Chondrocyte (in vitro differentiated cells): ENCODE results near the gene HOXA2. TPM values are rescaled to one million over a fixed set of nuclear protein-coding genes. Genes with fewer than 3 reads are reported as not detected.

Experiments
- DNase-seq: peaks from one replicate; pipeline ENCODE4 v3.0.0; 2021; ENCODE audit warnings: mixed read lengths, low spot score
- H3K27ac Mint-ChIP-seq: one replicate; pipeline ENCODE4 v1.8.0; 2021; ENCODE audit warnings: mild to moderate bottlenecking, moderate library complexity, mixed read lengths; ENCODE audit not compliant: unreplicated experiment
- H3K27me3 Mint-ChIP-seq: 2 replicates; pipeline ENCODE4 v1.8.0; 2021; ENCODE audit warnings: low read depth, mixed read lengths
- H3K36me3 Mint-ChIP-seq: 2 replicates; pipeline ENCODE4 v1.8.0; 2021; ENCODE audit warnings: low read depth, mixed read lengths
- H3K4me1 Mint-ChIP-seq: 2 replicates; pipeline ENCODE4 v1.8.0; 2021; ENCODE audit warnings: low read depth, mild to moderate bottlenecking, mixed read lengths
- H3K4me3 Mint-ChIP-seq: one replicate; pipeline ENCODE4 v1.8.0; 2021; ENCODE audit warnings: mild to moderate bottlenecking, moderate library complexity, mixed read lengths; ENCODE audit not compliant: unreplicated experiment
- H3K9me3 Mint-ChIP-seq: 2 replicates; pipeline ENCODE4 v1.8.0; 2021; ENCODE audit warnings: low read depth, mixed read lengths
- CTCF ChIP-seq: fragments of 200-600 bp; sonication (generic); IDR thresholded peaks from 2 replicates; pipeline ENCODE4 v1.5.0; 2021; ENCODE audit warnings: antibody characterized with exemption, mild to moderate bottlenecking, moderate library complexity
- total RNA-seq: library from RNA; stranded (reverse); gene quantifications from 3 replicates; pipeline ENCODE4 v1.2.1, GENCODE V29; 2021

The HOXA2 gene
- total RNA-seq, 1 donor from 2014 or later = 10.2 TPM

- Mint-ChIP-seq H3K4me3 (no peak overlapping the region), H3K36me3 (no peaks in the 10 kb centered on the region), H3K4me1 (no peaks in the 10 kb centered on the region), H3K27me3 (peaks cover 3% of the 10 kb centered on the region), H3K9me3 (no peaks in the 10 kb centered on the region), H3K27ac (no peak overlapping the region)
- DNase-seq = no peak
- no peak for TF ChIP-seq CTCF
Observed at GRCh38 chr7:27051451-27051850, 51.0 kb downstream of the HOXA2 start.

Other genes starting within 250 kb of the HOXA2 start
- 4.8 to 10.1 TPM (median 5.8 TPM) in 3 replicates for gene SKAP2, start 238.1 kb downstream of the HOXA2 start, total RNA-seq
- gene HOXA1, start 6.7 kb downstream of the HOXA2 start, total RNA-seq = 2.7 to 2.9 TPM in 2 of 3 replicates, not detected in the other
- 0.30 TPM in 1 of 3 replicates, not detected in the others for gene HOXA4, start 28.1 kb upstream of the HOXA2 start, total RNA-seq
- gene HOXA5, start 41.0 kb upstream of the HOXA2 start, total RNA-seq = not detected in 3 replicates
- gene HOXA6, start 45.1 kb upstream of the HOXA2 start, total RNA-seq = not detected in 3 replicates
- 9.3 to 12.1 TPM in 2 of 3 replicates, not detected in the other for gene HOXA3, start 49.9 kb upstream of the HOXA2 start, total RNA-seq
- gene HOXA7, start 54.0 kb upstream of the HOXA2 start, total RNA-seq = not detected in 3 replicates
- not detected in 3 replicates for gene HOXA9, start 62.9 kb upstream of the HOXA2 start, total RNA-seq
- 0.12 to 0.21 TPM in 2 of 3 replicates, not detected in the other for gene HOXA10, start 71.6 kb upstream of the HOXA2 start, total RNA-seq
- gene HOXA11, start 82.5 kb upstream of the HOXA2 start, total RNA-seq = not detected in 3 replicates
- not detected in 3 replicates for gene HOXA13, start 97.4 kb upstream of the HOXA2 start, total RNA-seq
- gene EVX1, start 140.1 kb upstream of the HOXA2 start, total RNA-seq = not detected in 3 replicates